Astrocyte of the cerebellum (primary cell): Measurements from ENCODE around the gene HYAL2.

Experiments
- DNase-seq: peaks from one replicate; pipeline ENCODE4 v3.0.0-alpha.2; 2011; ENCODE audit warnings: low read depth
- H3K4me3 ChIP-seq: 2 replicates; pipeline ENCODE4 v1.5.1; 2011; ENCODE audit warnings: mild to moderate bottlenecking, low read depth, low read length, moderate library complexity
- in situ Hi-C: cut with HindIII; loops from 2 replicates; pipeline ENCODE4 v1.10.0; 2017; ENCODE audit warnings: low sequenced_read_pairs
- TF ChIP-seq, protein P1 (sequence below): IDR thresholded peaks from 2 replicates; pipeline ENCODE4 v1.5.1; 2012; ENCODE audit warnings: low read length, low read depth, moderate library complexity, mild to moderate bottlenecking; ENCODE audit errors: missing control alignments

Gene HYAL2

GRCh38 chr3:50319894-50320625 is 2.5 kb downstream of the HYAL2 start:
- TF ChIP-seq, protein P1, sequence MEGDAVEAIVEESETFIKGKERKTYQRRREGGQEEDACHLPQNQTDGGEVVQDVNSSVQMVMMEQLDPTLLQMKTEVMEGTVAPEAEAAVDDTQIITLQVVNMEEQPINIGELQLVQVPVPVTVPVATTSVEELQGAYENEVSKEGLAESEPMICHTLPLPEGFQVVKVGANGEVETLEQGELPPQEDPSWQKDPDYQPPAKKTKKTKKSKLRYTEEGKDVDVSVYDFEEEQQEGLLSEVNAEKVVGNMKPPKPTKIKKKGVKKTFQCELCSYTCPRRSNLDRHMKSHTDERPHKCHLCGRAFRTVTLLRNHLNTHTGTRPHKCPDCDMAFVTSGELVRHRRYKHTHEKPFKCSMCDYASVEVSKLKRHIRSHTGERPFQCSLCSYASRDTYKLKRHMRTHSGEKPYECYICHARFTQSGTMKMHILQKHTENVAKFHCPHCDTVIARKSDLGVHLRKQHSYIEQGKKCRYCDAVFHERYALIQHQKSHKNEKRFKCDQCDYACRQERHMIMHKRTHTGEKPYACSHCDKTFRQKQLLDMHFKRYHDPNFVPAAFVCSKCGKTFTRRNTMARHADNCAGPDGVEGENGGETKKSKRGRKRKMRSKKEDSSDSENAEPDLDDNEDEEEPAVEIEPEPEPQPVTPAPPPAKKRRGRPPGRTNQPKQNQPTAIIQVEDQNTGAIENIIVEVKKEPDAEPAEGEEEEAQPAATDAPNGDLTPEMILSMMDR = no peak
- in situ Hi-C loops = no loop called here
- DNase-seq = no peak
- peak overlapping the region; percentile 77 for H3K4me3 ChIP-seq

DNA sequence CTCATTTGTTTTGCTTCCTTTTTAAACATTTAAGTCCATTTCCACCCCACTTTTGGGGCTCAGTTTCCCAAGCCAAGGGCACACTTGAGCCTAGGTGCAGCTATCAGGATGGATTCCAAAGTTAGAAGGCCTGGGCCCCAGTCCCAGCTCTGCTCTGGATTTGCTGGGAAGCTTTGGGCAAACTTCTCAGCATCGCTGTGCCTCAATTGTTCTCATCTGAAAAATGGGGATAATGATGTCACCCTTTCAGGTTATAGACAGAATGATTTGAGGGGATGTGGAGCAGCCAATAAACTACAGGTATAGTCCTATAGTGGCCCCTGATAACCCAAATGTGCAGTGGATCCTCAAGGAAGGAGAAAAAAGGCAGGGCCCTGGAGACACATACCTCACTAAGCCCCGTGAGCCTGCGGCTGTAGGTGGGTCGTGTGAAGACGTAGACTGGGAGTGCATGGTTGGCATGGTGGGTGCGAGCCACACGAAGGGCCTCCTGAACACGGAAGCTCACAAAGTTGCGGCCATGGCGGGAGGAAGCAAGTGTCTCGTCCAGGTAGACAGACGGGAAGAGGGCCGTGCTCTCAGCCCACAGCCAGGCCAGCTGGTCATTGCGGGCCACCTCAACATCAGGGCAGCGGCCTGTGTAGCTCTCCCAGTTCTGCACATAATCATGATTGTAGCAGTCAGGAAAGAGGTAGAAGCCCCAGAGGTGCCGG is 3.2 kb downstream of the HYAL2 start:
- DNase-seq = no peak
- H3K4me3 ChIP-seq = no peak overlapping the region
- in situ Hi-C loops = no loop called here

GRCh38 chr3:50318615-50319014 is 3.9 kb downstream of the HYAL2 start:
- H3K4me3 ChIP-seq = no peak overlapping the region
- in situ Hi-C loops = no loop called here
- TF ChIP-seq, protein P1 = no peak
- no peak for DNase-seq

More for the DNA sequence above, 3.2 kb downstream of the HYAL2 start:
- TF ChIP-seq, protein P1 = no peak

- TF ChIP-seq, protein P1 = no peak
- no peak for DNase-seq
- in situ Hi-C loops = no loop called here
- H3K4me3 ChIP-seq = no peak overlapping the region
Measured at GRCh38 chr3:50318163-50318562, 4.4 kb downstream of the HYAL2 start.

GRCh38 chr3:50317300-50317699 is 5.2 kb downstream of the HYAL2 start:
- in situ Hi-C loops = no loop called here
- no peak overlapping the region for H3K4me3 ChIP-seq
- DNase-seq = no peak
- TF ChIP-seq, protein P1 = no peak

GRCh38 chr3:50316657-50317242 is 5.8 kb downstream of the HYAL2 start:
- in situ Hi-C loops = no loop called here
- H3K4me3 ChIP-seq = no peak overlapping the region
- no peak for DNase-seq
- TF ChIP-seq, protein P1 = no peak
